M059J (cell line): Measurements from ENCODE around the gene MOV10L1. TPM values are rescaled to one million over a fixed set of nuclear protein-coding genes. Genes with fewer than 3 reads are reported as not detected.

Experiments
- DNase-seq: peaks from one replicate; pipeline ENCODE4 v3.0.0-alpha.2; 2012; ENCODE audit warnings: low read depth
- total RNA-seq: library from RNA; depleted of rRNA; stranded (reverse); fragments of >200 nt; shearing (Covaris generic); gene quantifications from 2 replicates; pipeline ENCODE4 v1.2.3, GENCODE V29; 2014

The MOV10L1 gene
- total RNA-seq, 1 experiment from 2014 or later: 1.8 TPM

- DNase-seq: no peak
These were observed 14.3 kb downstream of the MOV10L1 start for GRCh38 chr22:50104141-50104544.

- no peak for DNase-seq
These were observed 15.6 kb downstream of the MOV10L1 start for GRCh38 chr22:50105208-50106100.

- no peak for DNase-seq
These were observed 17.7 kb downstream of the MOV10L1 start for GRCh38 chr22:50107529-50107928.

- DNase-seq: no peak
These were observed 21.2 kb downstream of the MOV10L1 start for GRCh38 chr22:50111056-50111455.

GRCh38 chr22:50112151-50113118 lies 22.6 kb downstream of the MOV10L1 start:
- DNase-seq: peak; percentile 72

GRCh38 chr22:50114221-50115021 lies 24.6 kb downstream of the MOV10L1 start:
- DNase-seq: peak; percentile 62

- DNase-seq: peak; percentile 89
These were observed 25.9 kb downstream of the MOV10L1 start for GRCh38 chr22:50115693-50116092.

GRCh38 chr22:50117168-50117762 lies 27.5 kb downstream of the MOV10L1 start:
- DNase-seq: no peak

- no peak for DNase-seq
These were observed 28.3 kb downstream of the MOV10L1 start for GRCh38 chr22:50118129-50118528.

GRCh38 chr22:50118557-50119168 lies 28.9 kb downstream of the MOV10L1 start:
- DNase-seq: peak; percentile 71

- no peak for DNase-seq
These were observed 29.5 kb downstream of the MOV10L1 start for GRCh38 chr22:50119169-50119767.

GRCh38 chr22:50119768-50120251 lies 30.0 kb downstream of the MOV10L1 start:
- peak; percentile 31 for DNase-seq

- no peak for DNase-seq
These were observed 31.5 kb downstream of the MOV10L1 start for GRCh38 chr22:50121202-50121740.

GRCh38 chr22:50123119-50123518 lies 33.3 kb downstream of the MOV10L1 start:
- DNase-seq: no peak

- no peak for DNase-seq
These were observed 35.2 kb downstream of the MOV10L1 start for GRCh38 chr22:50125029-50125428.

- DNase-seq: no peak
These were observed 39.4 kb downstream of the MOV10L1 start for GRCh38 chr22:50129121-50129736.

- DNase-seq: no peak
These were observed 42.1 kb downstream of the MOV10L1 start for GRCh38 chr22:50131894-50132293.

- no peak for DNase-seq
These were observed 44.7 kb downstream of the MOV10L1 start for GRCh38 chr22:50134481-50134880.

- no peak for DNase-seq
These were observed 46.8 kb downstream of the MOV10L1 start for GRCh38 chr22:50136581-50137015.
